ENCODE measurements around the gene STAT3. TPM values are rescaled to one million over a fixed set of nuclear protein-coding genes. Genes with fewer than 3 reads are reported as not detected.

The STAT3 gene
- total and polyA plus RNA-seq, 2 experiments from 2014 or later: 82.1 to 82.7 TPM

DNA sequence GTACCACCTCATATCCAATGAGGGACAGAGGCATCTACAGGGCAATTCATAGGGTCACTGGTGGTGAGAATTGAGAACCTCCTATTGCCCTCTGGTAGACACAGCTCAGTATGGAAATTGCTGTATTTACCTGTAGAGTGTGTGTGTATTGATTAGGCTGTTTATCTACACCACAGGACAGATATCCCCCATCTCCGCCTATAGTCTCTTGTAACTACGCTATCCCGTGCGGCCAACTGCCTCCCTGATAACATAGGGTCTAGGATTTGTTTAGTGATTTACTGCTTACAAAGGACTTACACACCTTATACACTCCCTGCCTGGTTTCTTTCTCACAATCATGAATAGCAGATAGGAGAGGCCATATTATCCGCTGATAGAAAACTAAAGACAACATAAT, 1.7 kb upstream of the STAT3 start:
- Histone ChIP-seq H3K36me3 (no peaks in the 10 kb centered on the region), H3K27ac (no peak overlapping the region), H3K27me3 (no peaks in the 10 kb centered on the region), H3K9me3 (ENCODE audit: low read depth) (no peaks in the 10 kb centered on the region), H3K4me3 (no peak overlapping the region), H3K4me1 (ENCODE audit: low read depth) (peaks cover 8% of the 10 kb centered on the region)
- TF ChIP-seq, protein P1, sequence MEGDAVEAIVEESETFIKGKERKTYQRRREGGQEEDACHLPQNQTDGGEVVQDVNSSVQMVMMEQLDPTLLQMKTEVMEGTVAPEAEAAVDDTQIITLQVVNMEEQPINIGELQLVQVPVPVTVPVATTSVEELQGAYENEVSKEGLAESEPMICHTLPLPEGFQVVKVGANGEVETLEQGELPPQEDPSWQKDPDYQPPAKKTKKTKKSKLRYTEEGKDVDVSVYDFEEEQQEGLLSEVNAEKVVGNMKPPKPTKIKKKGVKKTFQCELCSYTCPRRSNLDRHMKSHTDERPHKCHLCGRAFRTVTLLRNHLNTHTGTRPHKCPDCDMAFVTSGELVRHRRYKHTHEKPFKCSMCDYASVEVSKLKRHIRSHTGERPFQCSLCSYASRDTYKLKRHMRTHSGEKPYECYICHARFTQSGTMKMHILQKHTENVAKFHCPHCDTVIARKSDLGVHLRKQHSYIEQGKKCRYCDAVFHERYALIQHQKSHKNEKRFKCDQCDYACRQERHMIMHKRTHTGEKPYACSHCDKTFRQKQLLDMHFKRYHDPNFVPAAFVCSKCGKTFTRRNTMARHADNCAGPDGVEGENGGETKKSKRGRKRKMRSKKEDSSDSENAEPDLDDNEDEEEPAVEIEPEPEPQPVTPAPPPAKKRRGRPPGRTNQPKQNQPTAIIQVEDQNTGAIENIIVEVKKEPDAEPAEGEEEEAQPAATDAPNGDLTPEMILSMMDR (IDR thresholded peaks at IDR 0.05; ENCODE audit: low read depth, low read length): no peak
- no peak for DNase-seq (ENCODE audit: low read depth in 1 of 2, low spot score in 1 of 2)

DNA sequence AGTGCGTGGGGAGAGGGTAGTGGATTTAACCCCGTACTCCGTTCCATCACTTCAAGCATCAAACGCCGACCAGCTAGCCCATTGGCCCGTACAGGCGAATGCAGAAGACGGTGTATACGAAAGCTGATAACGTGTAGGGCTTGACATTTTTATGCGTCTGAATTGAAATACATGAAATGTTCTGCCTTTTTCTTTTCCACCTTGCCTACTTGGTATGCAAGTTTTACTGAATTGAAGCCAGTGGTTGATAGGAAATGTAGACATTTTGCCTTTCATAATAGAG, 834 bp upstream of the STAT3 start:
- Histone ChIP-seq H3K4me1 (ENCODE audit: low read depth) (peaks cover 8% of the 10 kb centered on the region), H3K27me3 (no peaks in the 10 kb centered on the region), H3K9me3 (ENCODE audit: low read depth) (no peaks in the 10 kb centered on the region), H3K36me3 (no peaks in the 10 kb centered on the region), H3K27ac (peak overlapping the region; percentile 91), H3K4me3 (no peak overlapping the region)
- no peak for DNase-seq (ENCODE audit: low read depth in 1 of 2, low spot score in 1 of 2)
- TF ChIP-seq, protein P1 (IDR thresholded peaks at IDR 0.05; ENCODE audit: low read depth, low read length): no peak

DNA sequence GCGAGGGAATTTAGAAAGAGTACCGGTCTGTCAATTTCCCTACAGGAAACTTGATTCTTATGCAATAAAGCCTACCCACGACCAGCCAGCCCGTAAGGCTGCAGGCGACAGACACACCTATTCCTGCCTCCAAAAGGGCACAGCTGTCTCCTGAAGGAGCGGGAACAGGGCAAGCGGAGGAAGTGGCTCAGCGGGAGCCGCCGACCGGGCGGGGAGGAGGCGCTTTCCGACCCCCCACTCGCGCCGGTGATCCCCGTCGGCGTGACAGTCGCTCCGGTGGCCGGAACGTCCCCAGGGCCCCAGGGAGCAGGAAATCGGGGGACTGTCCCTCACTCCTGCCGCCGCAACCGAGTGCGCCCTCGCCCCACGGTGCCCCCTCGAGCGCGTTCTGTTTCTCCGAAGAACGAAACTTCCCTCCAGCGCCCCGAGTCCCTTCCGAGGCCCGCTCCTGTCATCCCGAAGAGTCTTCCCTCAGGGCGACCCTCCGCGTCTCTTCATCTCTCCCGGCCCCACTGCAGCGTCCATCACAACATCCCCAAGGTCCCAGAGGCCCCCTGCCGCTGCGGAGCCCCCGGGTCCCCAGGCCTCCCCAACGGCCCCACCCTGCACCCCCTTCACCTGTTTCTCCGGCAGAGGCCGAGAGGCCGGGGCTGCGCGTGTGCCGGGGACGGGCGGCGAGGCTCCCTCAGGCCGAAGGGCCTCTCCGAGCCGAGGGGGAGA, 421 bp downstream of the STAT3 start:
- peak overlapping the region; percentile 93 for H3K27ac ChIP-seq
- H3K27me3 ChIP-seq: no peaks in the 10 kb centered on the region
- peak; percentile 51 to 61 for DNase-seq (ENCODE audit: low read depth in 1 of 2, low spot score in 1 of 2)
- TF ChIP-seq, protein P1 (IDR thresholded peaks at IDR 0.05; ENCODE audit: low read depth, low read length): no peak
- H3K4me3 ChIP-seq: peak overlapping the region; percentile 83
- no peaks in the 10 kb centered on the region for H3K9me3 ChIP-seq (ENCODE audit: low read depth)
- peaks cover 8% of the 10 kb centered on the region for H3K4me1 ChIP-seq (ENCODE audit: low read depth)
- H3K36me3 ChIP-seq: no peaks in the 10 kb centered on the region

DNA sequence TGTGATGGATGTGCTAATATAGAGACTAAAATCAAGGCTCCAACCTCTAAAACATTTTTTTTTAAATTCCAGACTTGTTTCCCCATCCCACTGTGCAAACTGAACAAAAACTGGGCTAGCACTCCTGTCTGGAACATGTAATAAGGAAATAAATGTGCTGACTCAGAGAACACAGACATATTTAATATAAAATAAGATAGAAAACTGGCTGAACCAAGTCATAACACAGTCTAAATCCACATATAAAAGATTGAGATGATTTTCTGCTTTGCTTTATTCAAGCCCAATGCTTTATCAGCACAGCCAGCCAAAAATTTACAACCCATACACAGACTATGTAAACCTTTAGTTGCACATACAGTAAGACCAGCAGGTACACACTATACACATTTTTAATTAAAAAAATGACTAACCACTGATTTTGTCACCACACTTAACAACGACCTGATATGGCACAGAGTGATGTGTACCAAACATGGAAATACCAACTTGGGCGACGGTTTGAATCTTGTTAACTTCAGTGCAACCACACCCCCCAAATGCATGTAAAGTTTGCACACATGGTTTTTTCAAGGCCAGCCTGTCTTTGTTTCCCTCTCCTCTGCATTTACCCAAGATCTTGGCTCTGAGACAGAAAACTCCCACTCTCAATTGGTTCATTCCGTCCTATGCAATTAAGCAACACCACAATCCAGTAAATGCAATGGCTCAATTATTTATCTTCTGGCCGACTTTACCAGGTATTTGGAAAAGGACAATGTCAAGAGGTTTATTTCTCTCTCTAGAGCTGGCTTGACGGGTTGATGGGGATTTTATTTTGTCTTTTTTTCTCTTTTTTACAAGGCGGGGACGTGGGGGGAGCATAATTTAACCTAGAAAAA, 1.2 kb downstream of the STAT3 start:
- DNase-seq (ENCODE audit: low read depth in 1 of 2, low spot score in 1 of 2): peak in 1 of 2 donors; percentile 94

DNA sequence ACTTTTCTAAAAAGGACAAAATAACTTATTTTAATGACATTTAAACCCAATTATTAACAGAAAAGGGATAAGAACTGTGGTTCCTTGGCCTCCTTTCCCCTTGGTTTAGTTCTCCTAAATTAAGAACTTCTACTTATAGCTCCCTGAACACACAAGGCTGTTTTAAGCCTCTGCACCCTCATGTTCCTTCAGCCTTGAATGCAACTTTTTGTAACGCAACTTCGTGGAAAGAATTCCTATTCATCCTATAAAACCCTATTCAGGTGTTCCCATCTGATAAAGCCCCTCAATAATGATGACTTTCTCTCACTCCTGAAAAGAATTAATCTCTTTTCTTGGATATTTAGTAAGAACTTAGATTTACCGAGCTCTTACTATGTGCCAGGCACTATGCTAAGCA, 6.3 kb downstream of the STAT3 start:
- TF ChIP-seq, protein P1 (IDR thresholded peaks at IDR 0.05; ENCODE audit: low read depth, low read length): no peak
- DNase-seq (ENCODE audit: low read depth in 1 of 2, low spot score in 1 of 2): no peak
- peaks cover 27% of the 10 kb centered on the region for H3K4me1 ChIP-seq (ENCODE audit: low read depth)
- peak overlapping the region; percentile 85 for H3K27ac ChIP-seq
- no peaks in the 10 kb centered on the region for H3K9me3 ChIP-seq (ENCODE audit: low read depth)
- H3K36me3 ChIP-seq: no peaks in the 10 kb centered on the region
- no peaks in the 10 kb centered on the region for H3K27me3 ChIP-seq
- no peak overlapping the region for H3K4me3 ChIP-seq

More for the DNA sequence above, 1.2 kb downstream of the STAT3 start:
- Histone ChIP-seq H3K9me3 (ENCODE audit: low read depth) (no peaks in the 10 kb centered on the region), H3K27ac (peak overlapping the region; percentile 93), H3K36me3 (no peaks in the 10 kb centered on the region), H3K4me3 (peak overlapping the region; percentile 83), H3K4me1 (ENCODE audit: low read depth) (peaks cover 12% of the 10 kb centered on the region), H3K27me3 (no peaks in the 10 kb centered on the region)
- TF ChIP-seq, protein P1 (IDR thresholded peaks at IDR 0.05; ENCODE audit: low read depth, low read length): no peak
